HG03097 (cell line): ENCODE measurements around the gene FRMD3.
"Not testable (repeated sequence)": the region's sequence is repeated elsewhere in the genome, so short reads cannot be mapped to it uniquely, and the experiment has no call there.

Experiments used
- ATAC-seq: cut with Tn5 transposase; IDR thresholded peaks from one replicate; pipeline ENCODE4 v1.9.1; 2021; ENCODE audit not compliant: unreplicated experiment, low FRiP score

FRMD3 gene

DNA sequence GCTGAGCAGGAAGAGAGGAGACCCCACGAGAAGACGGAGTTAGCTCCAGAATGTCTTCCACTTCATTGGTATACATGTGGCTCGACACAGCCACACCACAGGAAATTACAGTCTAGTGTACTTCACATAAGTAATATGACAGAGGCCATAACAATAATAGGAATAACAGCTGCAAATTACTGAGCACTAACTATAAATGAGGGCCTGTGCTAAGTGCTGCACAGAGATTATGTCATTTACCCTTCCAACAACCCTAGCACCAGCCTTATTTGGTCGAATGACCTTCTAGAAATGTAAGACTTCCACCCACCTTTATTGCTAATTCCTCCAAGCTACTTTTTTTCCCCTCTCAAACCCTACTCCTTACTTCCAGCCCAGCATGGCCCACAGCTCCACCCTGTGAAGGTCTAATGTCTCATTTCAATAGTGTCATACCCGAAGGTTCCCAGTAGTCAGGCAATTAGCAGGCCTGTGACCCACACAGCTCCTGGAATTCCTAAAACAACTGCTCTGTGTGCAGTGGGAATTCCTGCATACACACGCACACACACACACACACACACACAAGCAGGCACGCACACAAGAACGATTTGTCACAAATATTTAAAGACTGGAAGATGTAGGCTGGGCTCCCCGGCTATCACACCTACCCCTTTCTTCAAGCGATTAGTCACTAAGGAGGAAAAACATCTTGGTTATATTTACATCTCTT lies 134.5 kb downstream of the FRMD3 start:
- ATAC-seq: no peak

DNA sequence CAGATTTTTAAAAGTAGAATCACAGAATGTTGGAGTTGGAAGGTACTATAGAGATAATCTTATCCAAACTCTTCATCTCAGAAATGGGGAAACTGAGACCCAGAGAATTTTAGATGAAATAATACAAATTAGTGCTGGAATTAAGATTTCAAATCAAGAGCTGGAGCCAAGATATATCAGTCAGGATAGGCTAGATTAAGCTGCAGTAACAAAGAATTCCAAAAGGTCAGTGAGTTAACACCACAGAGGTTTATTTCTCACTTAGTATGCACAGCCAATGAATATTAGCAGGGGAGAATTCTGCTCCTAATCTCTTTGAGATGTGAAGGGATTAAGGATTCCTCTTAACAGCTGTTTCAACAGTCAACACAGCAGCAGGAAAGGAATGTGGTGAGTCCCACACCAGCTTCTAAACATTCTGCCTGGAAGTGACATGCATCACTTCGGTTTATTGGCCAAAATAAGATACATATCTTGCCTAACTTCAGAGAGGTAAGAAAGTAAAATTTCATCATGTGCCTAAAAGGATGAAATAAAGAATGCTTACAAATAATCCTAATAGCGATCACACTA lies 136.8 kb downstream of the FRMD3 start:
- ATAC-seq: no peak

DNA sequence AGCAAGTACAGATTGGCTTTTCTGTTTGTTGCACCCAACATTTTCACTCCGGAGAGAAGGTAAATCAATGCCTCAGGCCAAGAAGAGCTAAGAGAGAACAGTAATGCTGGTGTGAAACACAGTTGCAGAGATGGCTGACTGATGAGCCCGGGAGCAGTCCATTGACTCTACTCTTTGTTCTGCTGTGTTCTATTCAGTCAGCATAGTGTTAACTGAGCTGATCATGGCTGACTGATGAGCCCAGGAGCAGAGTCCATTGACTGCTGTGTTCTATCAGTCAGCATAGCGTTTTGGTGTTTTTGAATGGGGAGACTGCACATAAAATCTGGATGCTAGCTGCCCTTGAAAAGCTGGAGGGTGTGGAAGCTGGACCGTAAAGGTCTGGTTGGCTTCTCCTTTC lies 141.4 kb downstream of the FRMD3 start:
- ATAC-seq: no peak

DNA sequence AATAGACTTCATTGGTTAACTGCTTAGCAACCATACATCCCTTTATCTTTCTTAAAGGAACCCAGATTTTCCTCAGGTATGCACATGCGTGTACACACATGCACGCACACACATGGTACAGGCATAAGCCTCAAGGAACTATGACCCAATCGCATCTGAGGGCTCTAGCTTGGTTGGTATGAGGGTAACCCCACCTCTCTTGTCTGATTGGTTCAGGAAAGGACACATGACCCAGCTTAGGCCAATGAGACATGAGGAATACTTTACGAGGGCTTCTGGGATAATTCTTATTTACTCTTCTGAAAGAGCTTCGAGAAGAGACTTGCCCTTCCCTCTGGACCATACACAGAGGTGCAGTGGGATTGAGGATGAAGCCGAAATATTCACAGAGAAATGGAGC lies 141.9 kb downstream of the FRMD3 start:
- no peak for ATAC-seq

DNA sequence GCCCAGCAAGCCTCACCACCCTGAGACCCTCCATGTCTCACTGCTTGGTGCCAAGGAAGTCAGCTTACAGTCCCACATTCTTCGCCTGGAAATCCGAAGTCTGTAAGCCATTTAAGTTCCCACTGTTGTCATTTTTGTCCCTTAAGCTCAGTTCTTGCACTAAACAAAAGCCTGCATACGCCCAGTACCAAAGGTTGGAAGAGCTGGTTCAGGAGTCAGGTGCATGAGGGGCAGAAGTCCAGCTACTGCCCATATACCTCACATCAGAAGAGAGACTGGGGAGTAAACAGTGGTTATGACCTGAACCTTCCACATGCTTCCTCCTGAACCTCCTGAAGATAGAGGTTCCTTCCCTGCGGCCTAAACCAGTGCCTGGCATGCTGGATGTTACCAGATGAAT lies 146.0 kb downstream of the FRMD3 start:
- ATAC-seq: no peak

DNA sequence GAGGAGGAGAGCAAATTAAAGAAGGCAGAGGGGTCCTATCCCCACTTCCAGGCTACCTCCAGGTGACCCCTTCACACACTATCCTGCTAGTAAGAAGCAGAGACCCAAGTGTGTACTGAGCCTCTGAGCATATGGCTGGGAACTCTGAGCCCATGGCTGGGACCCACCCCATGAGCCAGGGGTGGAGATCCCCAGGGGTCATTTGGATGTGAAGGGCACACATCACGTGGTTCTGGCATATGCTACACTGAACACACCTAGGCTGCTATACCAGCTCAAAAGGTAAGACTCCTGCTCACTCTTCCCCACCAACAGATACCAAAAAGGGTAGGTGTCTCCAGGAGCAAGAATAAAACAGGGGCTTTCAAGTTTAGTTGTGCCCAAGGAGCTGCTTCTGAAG lies 149.9 kb downstream of the FRMD3 start:
- no peak for ATAC-seq

DNA sequence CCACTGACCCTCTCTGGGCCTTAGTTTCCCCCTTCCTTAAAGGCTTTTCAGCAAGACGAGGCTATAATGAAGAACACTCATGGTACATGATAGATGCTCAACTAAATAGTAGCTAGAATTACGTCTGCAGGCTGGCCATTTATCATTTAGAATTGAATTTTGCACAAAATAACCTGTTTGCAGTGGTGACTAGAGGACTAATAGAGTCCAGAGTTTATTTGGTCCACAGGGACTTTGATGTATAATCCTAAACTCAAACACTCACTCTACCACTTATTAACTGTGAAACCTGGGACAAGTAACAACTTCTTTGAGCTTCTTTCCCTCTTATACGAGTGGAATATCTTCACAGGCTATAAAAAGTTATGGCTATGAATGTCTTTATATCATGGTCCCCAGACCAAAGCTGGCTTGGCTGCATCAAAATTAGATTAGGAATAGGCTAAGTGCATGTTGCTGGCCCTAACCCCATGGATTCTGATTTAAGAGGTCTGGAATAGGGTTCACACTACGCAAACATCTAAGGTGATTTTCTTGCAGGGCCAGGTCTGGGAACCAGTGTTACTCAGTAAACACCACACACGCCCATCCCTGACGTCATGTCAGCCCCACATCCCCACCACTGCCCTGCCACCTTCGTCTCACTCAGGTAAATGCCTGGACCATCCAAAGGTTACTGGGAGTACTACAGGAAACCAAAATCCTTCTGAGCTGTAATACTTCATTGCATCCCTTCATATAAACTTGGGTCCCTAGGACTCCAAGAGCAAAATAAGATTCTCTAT lies 150.6 kb downstream of the FRMD3 start:
- no peak for ATAC-seq

DNA sequence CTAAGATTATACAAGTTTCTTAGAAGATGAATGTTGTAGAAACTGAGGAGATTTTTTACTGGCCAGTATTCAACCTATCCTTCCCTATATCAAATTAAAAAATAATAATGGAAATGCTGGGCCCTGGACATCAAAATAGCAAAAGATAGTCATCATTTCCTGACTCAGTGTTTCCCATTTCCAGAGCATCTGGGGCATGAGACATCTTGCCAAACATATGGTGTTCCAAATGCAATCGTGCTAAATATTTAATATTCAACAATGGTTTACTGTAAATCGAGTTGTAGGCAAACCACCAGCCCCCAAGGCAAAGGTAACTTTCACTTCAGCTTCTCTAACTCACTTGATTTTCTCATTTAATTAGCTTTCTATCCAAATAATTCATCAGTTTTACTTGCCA lies 152.9 kb downstream of the FRMD3 start:
- ATAC-seq: no peak

DNA sequence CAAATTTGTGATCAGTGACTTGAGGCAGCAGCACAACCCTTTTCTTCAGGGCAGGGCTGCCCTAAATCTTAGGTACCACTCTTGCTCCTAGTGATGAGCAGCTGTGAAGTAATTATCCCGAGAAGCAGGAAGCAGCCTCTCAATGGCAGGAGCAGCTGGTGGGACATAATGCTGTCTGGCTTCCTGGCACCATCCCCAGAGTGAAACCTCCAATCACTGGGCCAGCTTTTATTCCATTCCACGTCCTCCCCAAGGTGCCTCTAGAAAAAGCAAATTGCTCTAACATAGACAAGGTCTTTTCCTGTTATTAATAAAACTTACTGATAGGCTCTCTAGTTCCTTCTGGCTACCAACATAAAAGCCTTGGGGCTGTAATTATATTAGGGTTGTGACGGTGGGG lies 154.0 kb downstream of the FRMD3 start:
- no peak for ATAC-seq

DNA sequence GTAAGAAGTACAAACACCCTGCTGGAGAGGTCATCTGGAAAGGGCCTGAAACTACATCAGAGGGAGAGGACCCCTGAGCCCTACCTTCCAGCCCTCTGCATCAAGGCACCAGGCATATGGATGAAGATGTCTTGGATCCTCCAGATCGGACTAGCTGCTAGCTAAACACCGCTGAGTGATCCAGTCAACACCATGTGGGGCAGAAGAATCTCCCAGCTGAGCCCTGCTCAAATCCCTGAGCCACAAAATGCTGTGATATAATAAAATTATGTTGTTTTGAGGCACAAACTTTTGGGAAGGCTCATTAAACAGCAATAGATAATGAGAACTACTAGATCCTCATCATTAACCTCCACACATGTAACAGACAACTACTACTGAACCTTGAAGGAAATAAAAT lies 155.2 kb downstream of the FRMD3 start:
- no peak for ATAC-seq

DNA sequence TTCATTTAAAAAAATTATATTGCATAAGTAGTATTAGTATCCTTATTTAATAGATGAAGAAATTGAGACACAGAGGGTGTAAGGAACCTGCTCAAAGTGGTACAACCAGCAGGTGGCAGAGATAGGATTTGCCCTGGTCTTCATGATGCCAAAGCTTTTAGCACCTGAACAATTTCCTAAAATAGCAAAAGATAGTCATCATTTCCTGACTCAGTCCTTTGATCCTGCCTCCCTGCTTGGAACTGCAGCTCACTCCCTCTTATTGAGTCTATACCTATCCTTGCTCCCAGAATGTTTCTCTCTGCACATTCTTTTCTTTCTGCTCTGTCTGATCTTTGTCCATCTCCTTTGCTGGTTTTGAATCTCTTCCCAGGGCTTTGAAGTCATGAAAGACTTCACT lies 155.8 kb downstream of the FRMD3 start:
- no peak for ATAC-seq

DNA sequence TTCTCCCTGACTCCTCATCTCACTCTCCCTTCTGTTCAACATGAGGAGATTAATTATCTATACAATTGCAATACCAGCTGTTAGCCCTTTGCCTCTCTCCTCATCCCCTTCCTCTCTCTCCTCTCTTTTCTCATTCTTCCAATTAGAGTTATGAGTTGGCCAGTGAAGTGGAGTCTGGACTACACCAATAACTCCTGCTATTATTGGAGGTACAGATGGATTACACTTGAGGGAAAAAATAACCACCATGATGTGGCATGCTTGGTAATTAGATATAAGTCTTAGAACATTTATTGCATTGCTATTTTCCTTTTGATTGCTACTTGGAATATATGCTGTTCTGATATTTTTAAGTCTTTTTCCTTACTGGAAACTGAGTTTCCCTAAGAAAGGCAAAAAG lies 159.2 kb downstream of the FRMD3 start:
- no peak for ATAC-seq

DNA sequence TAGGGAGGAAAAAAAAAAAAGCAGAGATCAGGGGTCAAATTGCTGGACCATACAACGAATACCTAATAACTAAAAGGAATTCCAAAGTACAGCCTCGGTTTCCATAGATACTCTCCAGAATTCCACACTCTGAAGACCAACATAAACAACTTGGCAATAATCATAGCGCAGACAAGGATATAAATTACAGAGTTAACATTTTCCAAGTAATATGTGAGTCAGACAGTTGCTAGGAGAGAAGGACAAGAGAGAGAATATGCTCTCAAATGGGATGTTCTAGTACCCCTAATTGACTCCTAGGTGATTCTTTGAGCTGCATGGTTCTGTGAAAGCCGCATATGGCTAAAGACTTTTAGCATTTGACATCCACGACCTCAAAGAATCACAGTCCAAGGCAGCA lies 165.2 kb downstream of the FRMD3 start:
- no peak for ATAC-seq

DNA sequence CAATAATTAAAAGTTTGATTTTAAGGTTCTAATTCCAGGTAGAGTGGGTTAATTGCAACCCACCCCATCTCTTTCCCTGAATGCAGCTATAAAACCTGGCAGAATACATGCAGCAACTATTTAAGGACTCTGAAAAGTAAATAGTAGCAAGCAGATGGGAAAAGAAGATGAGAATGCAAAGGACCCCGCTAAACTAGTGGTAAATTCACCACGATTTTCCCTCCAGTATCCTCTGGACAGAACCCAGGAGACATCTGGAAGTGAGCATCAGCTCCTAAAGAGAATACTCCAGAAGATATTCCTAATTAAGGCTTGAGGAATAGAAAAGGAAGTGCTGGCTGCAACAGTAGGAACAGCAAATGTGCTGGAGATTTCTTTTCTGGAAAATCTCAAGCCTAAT lies 170.9 kb downstream of the FRMD3 start:
- ATAC-seq: no peak

DNA sequence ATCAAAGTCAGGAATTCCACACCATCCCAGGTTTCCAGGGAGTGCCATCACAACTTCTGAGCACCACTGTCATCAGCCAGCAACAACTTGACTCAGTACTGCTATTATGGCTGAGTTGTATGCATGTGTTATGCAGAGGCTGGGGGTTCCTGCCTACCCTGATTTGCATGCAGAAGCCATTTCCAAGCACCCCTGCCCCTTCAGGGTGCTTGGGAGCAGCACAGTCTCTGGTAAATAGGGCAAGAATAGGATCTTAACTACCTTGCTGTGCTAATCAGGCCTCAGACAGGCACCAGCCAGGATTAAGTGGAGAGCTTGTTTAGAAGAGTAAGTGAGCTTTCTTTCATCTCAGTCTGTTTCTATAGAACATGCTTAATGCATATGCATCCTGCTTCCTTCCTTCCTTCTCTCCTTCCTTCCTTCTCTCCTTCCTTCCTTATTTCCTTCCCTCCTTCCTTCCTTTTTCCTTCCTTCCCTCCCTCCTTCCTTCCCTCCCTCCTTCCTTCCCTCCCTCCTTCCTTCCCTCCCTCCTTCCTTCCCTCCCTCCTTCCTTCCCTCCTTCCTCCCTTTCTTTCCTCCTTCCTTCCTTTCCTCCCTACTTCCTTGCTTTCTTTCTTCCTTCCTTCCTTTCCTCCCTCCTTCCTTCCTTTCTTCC lies 175.7 kb downstream of the FRMD3 start:
- no peak for ATAC-seq

DNA sequence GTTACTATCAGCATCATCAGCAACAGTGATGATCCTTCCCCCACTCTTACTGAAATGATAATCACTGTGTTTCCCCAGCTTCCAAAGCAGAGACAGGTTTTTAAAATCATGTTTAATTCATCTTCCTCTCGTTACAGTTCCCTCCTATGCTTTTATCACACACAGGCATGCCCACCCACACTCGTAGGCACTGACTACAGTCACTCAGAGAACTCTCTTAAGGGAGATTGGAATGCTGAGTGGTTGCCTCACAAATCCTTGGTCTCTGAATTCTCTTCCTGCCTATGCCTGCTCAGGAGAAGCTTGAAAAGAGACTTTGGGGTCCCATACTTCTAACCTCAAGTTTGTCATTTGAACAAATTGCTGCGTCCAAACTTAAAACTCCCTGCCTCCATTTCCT lies 179.2 kb downstream of the FRMD3 start:
- ATAC-seq: no peak

DNA sequence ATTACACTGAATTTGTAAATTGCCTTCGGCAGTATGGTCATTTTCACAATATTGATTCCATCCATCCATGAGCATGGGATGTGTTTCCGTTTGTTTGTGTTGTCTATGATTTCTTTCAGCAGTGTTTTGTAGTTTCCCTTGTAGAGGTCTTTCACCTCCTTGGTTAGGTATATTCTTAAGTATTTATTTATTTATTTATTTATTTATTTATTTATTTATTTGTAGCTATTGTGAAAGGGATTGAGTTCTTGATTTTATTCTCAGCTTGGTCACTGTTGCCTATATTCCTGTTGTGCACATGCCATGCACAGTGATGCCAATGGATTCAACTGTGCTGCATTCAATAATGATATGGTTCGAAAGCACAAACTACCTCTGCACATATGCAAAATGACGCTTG lies 179.7 kb downstream of the FRMD3 start:
- not testable (repeated sequence) for ATAC-seq

DNA sequence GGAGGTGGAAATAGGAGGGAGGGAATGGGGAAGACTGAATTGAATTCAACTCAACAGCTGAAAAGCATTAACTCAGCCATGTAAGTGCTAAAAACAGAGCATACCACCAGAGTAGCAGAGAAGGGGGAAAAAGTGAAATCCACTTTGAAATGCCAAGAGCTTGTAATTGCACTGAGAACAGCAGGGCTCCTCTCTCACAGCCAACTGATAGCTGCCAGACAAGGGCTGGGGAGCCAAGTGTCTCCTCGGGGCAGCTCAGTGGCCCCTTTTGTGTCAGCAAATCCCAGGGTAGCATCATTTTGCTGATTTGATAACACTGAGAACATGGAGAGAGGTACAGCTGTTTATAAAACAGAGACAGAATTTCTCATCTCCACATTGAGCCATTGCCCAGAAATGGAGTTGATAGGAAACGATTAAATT lies 182.5 kb downstream of the FRMD3 start:
- no peak for ATAC-seq

DNA sequence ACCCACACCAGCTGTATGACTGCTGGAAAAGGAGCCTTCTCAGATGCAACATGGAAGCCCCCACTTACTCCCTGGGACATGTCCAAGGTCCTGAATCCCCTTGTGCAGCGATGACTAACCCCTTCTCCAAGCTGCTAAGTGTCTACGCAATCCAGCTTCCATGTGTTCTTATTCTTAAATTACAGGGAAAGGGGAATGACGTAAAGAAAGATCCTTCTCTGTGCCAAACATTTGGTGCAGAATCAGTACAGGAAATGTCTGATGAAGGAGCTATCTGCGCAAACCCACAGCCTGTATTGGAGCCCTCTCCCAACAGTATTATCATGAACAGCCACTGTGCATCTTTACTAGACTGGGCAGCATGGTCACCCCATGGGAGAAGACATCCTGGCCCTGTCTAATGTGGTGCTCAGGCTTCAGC lies 183.2 kb downstream of the FRMD3 start:
- no peak for ATAC-seq

DNA sequence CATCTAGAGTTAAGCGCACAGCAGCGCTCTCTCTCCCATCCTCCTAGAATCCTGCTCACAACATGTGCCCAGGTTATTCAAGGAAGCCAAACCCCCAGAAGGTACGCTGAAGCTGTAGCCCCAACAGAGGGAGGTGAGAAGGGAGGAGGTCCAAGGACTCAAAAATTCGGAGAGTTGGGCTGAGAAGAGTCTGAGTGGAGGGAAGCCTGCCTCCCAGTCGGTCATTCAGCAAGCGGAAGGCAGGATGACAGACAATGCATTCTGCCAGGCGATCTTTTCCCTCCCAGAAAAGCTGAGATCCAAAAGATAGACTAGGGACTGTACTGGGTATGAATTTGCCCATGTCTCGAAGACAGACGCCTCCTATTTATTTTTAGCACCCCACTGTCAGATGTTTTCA lies 189.2 kb downstream of the FRMD3 start:
- ATAC-seq: no peak

DNA sequence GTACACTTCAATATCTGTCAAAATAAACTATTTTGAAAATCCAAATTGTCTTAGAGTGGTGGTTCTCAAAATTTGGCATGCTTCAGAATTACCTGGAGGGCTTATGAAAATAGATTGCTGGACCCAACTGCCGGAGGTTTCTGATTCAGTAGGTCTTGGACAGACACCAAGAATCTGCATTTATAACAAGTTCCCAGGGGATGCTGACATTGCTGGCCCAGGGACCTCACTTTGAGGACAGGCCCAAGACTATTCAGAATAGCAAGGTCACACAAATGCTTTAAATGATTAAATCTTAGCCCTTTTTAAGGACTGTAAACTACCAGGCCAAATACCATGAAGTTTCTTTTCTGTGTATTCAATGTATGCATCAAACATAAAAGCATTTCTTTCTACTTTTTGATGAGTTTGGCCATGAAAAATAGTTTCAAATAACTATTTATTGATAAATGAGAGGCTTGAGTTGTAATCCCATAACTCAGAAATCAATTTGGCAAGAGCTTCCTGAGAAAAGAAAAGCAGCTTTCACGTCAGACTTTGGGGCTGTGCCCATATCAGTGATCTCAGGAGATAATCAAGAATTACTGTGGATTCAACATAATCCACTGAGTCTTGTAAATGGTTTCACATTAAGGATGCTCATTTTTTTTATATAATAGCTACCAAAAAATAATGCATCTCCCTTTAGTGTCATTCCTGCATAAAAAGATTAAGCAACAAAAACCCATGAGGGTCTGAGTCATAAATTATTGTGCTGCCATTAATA lies 191.4 kb downstream of the FRMD3 start:
- no peak for ATAC-seq
